Sigmoid colon (tissue), 4 donors: Measurements from ENCODE around the gene CDC42EP3.

ENCODE experiments used
- POLR2AphosphoS5 ChIP-seq, 4 donors: sonication (generic); formaldehyde crosslinking; IDR thresholded peaks; one replicate each; pipeline ENCODE4 v1.6.1; 2017; ENCODE audit warnings: antibody characterized with exemption in 4 of 4
- TF ChIP-seq, protein P1 (sequence below), 4 experiments: fragments of 450-650 bp in 3 of 4; fragments of 200-600 bp in 1 of 4; IDR thresholded peaks; one replicate each; pipeline ENCODE4 v1.5.1; 2016 to 2019; ENCODE audit warnings: antibody characterized with exemption in 4 of 4, mild to moderate bottlenecking in 3 of 4, moderate library complexity in 2 of 4

- TF ChIP-seq, protein P1, sequence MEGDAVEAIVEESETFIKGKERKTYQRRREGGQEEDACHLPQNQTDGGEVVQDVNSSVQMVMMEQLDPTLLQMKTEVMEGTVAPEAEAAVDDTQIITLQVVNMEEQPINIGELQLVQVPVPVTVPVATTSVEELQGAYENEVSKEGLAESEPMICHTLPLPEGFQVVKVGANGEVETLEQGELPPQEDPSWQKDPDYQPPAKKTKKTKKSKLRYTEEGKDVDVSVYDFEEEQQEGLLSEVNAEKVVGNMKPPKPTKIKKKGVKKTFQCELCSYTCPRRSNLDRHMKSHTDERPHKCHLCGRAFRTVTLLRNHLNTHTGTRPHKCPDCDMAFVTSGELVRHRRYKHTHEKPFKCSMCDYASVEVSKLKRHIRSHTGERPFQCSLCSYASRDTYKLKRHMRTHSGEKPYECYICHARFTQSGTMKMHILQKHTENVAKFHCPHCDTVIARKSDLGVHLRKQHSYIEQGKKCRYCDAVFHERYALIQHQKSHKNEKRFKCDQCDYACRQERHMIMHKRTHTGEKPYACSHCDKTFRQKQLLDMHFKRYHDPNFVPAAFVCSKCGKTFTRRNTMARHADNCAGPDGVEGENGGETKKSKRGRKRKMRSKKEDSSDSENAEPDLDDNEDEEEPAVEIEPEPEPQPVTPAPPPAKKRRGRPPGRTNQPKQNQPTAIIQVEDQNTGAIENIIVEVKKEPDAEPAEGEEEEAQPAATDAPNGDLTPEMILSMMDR (IDR thresholded peaks at IDR 0.05): no peak
- no peak for TF ChIP-seq POLR2AphosphoS5 (IDR thresholded peaks at IDR 0.05)
Observed at GRCh38 chr2:37631698-37632097, 39.7 kb downstream of the CDC42EP3 start.
